ENCODE measurements around the gene ZNF292.
"Not testable (repeated sequence)": the region's sequence is repeated elsewhere in the genome, so short reads cannot be mapped to it uniquely, and the experiment has no call there.

The ZNF292 gene

GRCh38 chr6:87279196-87279595 lies 123.8 kb downstream of the ZNF292 start:
- no peak for DNase-seq (ENCODE audit: low read depth)

- no peak for DNase-seq (ENCODE audit: low read depth)
These were observed 126.1 kb downstream of the ZNF292 start for GRCh38 chr6:87281426-87281825.

GRCh38 chr6:87282743-87283142 lies 127.4 kb downstream of the ZNF292 start:
- DNase-seq (ENCODE audit: low read depth): no peak

- no peak for DNase-seq (ENCODE audit: low read depth)
These were observed 128.1 kb downstream of the ZNF292 start for GRCh38 chr6:87283461-87283860.

- DNase-seq (ENCODE audit: low read depth): no peak
These were observed 131.9 kb downstream of the ZNF292 start for GRCh38 chr6:87287251-87287650.

- DNase-seq (ENCODE audit: low read depth): no peak
These were observed 134.2 kb downstream of the ZNF292 start for GRCh38 chr6:87289571-87289970.

DNA sequence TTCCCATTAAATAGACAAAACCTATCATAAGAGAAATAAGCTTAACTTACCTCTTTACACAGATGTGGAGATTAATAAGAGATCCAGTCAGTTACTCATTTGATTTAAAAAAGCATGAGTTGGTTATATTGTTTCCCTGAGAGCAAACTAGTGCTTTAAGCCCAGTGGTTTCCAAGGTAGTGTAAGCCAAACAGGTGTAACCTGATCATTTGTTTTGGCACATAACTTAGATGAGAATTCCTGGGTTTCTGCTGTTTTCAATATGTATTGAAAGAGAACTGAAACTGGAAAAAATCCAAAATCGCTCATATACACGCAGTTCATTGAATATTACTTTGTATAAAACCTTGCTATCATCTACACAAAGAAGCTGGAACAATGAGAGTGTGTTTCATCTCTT lies 136.5 kb downstream of the ZNF292 start:
- DNase-seq (ENCODE audit: low read depth): no peak

GRCh38 chr6:87293526-87293925 lies 138.2 kb downstream of the ZNF292 start:
- DNase-seq (ENCODE audit: low read depth): no peak

DNA sequence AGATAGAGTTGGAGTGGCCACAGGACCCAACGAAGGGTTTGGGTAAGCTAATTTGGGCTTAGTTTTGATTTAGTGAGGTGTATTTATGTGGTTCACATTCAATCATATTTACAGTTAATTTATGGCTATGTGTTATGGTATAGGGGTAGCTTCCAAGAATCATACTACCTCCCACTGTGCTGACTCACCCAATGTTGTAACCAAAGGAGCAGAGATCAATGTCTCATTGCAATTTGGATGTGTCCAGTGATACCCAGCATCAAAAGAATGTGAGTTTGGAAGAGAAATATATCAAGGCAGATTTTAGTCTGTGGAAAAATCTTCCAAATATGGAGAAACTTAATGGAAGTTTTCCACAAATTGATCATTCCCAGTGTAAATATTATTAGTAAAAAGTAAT lies 141.8 kb downstream of the ZNF292 start:
- DNase-seq (ENCODE audit: low read depth): no peak

DNA sequence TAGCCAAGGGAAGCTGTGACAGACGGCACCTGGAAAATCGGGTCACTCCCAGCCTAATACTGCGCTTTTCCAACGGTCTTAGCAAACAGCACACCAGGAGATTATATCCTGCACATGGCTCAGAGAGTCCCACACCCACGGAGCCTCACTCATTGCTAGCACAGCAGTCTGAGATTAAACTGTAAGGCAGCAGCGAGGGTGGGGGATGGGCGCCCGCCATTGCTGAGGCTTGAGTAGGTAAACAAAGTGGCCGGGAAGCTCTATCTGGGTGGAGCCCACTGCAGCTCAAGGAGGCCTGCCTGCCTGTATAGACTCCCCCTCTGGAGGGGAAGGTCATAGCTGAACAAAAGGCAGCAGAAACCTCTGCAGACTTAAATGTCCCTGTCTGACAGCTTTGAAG lies 145.9 kb downstream of the ZNF292 start:
- not testable (repeated sequence) for DNase-seq (ENCODE audit: low read depth)

DNA sequence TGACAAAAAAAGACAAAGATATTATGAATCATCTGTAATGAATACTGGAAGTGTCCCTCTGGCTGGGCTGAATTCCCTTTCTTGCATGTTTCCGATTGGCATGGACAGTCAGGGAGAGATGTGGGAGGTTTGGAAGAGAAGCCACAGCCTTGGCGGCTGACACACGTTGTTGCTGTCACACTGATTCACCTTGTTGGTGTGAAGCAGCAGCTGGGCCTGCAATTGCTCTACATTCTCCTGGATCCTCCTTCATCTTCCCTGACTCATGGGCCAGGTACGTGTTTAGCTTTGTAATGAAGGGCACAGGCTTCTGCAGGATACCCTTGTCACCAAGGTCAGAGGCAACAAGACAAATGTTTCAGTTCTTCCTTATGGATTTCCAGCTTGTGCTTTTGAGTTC lies 153.6 kb downstream of the ZNF292 start:
- DNase-seq (ENCODE audit: low read depth): no peak

DNA sequence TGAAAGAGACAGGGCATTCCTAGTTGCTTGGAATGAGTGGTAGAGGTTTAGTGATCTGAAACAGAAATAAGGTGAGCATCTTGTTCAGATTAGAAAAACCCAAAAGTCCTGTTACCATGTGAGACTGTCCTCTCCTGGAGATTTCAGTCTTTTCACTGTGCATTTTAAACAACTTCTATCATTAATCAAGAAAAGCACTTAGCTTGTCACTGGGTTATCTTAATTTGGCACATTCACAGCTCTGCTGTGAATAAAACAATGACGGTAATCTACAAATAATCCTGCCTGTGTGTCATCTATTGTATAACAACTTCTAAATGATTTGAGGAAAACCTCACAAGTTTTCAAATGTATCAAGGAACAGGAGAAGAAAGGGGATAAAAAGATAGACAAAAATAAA lies 157.5 kb downstream of the ZNF292 start:
- DNase-seq (ENCODE audit: low read depth): no peak

All from activated gamma-delta T cell treated with anti-CD3 and anti-CD28 coated beads, Interleukin-2, amount 50 U/mL, for 16 hours (primary cell).